LNCAP (cell line): ENCODE data around the gene COQ4.
A peak's percentile ranks its signal among the peaks of the same experiment; 100 is the strongest.

Experiments
- CTCF ChIP-seq: fragments of 450-650 bp; IDR thresholded peaks from 2 replicates; pipeline ENCODE4 v1.5.1; 2017; ENCODE audit warnings: mild to moderate bottlenecking

Gene COQ4

GRCh38 chr9:128341435-128341849 is 18.8 kb downstream of the COQ4 start:
- peak; percentile 72 for TF ChIP-seq CTCF

- TF ChIP-seq CTCF: no peak
Measured at GRCh38 chr9:128342971-128343680, 20.5 kb downstream of the COQ4 start.

- TF ChIP-seq CTCF: no peak
Measured at GRCh38 chr9:128343855-128344254, 21.2 kb downstream of the COQ4 start.

- no peak for TF ChIP-seq CTCF
Measured at GRCh38 chr9:128344931-128345605, 22.4 kb downstream of the COQ4 start.

GRCh38 chr9:128349125-128349524 is 26.5 kb downstream of the COQ4 start:
- TF ChIP-seq CTCF: no peak

GRCh38 chr9:128349772-128350171 is 27.1 kb downstream of the COQ4 start:
- TF ChIP-seq CTCF: no peak

- TF ChIP-seq CTCF: no peak
Measured at GRCh38 chr9:128355451-128355850, 32.8 kb downstream of the COQ4 start.
